ENCODE results near the gene PPP3CA.
"Not testable (repeated sequence)": the region's sequence is repeated elsewhere in the genome, so short reads cannot be mapped to it uniquely, and the experiment has no call there.

The PPP3CA gene

DNA sequence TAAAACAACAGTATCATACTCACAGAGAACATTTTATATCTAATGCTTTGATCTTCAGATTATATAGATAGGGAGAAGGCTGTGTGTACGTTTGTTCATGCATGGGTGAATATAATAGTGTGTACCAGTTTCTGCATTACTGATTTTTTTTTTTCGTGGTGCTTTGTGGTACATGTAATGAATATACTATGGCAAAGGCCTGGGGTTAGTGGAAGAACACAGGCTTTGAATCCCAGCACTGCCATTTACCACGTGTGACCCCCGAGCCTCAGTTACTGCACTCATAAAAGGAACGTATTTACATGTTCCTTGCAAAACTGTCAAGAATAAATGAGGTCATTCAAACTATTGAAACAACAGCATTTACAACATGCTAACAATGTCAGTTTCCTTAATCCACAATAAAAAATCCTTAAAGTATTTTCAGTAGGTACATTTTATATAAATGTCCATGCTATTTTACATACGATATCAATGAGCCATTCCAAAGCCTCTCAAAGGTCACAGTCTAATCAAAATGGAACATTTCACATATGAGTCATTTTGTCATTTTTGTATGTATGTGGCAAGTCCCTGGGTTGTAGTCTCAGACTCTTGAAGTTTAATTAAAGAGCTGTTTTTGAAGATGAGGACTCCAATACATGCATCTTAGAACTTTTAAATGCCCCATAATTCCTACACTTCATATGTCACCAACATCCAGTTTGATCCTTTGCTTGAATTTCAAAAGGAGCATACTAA, 242.8 kb downstream of the PPP3CA start:
- DNase-seq (ENCODE audit: extremely low read depth in 1 of 2, low read depth in 1 of 2): no peak

DNA sequence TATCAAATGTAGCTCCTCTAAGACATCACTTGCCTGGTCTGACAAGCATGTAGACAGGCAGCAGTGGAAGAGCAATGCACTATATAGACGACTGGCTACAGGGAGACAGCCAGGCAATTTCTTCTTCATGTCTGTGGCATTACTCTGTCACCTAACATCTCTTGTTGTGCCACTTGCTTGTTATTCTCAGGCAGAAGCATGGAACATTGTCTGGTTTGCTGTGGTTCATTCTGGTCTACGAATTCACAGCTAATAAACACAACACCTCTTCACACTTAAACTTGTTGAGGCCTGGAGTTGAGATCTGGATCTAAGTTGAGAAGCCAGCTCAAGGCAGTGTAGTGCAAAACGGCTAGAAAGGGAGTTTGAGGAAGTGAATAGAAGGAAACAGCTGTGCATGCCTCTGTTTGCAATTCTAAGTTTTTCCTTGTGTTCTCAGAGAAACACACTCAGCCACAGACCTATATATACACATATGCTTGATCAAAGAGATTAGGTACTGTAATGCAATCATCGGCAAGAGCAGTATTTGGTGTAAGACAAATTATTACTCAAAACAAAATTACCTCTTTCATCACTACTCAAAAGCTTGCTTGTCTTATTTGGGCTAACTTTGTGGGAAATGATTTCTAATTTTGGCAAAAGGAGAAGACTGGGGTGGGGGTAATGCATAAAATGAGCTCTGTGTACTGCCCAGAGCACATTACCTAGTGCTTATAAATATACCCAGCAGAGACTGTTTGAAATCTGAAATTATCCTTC, 243.8 kb downstream of the PPP3CA start:
- DNase-seq (ENCODE audit: extremely low read depth in 1 of 2, low read depth in 1 of 2): no peak

DNA sequence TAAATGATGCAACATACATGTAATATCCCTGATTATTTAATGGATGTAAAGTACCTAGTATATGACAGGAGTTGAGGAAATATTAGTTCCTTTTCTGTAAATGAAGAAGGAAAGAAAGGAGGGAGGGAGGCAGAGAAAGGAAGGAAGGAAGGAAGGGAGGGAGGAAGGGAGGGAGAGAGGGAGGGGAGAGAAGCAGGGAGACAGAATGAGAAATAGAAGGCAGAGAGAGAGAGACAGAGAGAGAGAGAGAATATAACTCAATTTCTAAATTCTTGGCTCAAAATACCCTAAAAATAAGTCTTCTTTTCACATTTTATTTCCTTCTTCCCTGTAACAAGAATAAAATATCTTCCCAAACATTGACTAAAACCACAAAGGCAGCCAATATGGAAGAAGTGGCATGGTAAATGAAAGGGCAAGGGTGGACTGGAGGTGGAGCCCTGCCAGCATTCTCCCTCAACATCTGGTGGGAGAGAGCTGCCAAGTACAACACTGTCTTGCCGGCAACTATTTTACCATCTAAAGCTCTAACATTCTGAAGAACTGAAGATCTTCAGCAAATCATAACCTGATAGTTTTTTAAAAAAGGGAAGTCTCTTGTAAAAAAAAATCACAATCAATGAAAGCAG, 245.1 kb downstream of the PPP3CA start:
- no peak for DNase-seq (ENCODE audit: extremely low read depth in 1 of 2, low read depth in 1 of 2)

DNA sequence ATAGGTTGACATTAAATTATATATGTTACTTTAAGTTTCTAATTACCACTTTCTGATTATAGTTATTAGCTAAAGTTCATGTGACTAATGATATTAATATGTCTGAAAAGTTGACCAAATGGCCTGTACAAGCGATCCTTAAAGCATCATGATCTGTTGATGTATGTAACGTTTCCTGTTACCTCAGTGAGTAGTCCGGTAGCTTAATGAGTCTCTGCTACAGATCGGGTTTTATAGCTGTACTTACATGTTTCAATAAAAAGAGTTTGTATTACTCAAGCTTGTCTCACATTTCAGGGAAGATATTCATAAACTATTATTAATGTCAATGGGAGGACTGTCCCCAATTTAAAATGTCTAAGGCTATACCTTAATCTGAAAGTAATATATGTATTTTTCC, 246.3 kb downstream of the PPP3CA start:
- DNase-seq (ENCODE audit: extremely low read depth in 1 of 2, low read depth in 1 of 2): no peak

DNA sequence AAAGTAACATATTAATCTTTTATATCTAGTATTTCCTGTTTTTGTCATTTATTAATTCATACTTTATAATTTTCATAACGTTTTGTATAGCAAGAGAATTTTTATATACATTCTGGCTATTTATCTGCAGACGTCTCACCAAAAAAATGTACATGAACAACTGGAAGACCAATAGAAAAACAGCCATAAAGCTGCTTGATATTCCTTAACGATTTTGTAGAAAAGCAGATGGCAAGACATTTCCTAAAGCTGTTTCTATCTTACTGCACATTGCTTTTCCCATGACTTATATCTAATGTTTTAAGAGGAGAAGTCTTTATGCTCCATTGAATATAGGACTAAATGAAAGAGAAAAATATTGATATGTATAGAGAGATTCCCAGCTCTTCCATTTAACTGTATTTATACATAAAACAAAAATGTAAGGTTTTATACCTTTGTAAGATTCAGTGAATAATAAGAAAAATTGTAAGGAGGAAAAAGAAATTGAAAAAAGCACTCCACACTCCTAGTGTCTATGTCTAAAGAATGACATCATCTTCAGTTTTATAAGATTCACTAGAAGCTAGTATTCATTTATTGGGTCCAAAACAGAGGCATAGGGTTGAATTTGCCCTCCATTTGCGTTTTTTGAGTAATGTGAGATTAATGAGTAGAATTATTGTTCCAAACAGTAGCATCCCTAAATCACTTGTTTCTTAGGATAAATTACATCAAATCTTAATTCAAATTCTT, 248.5 kb downstream of the PPP3CA start:
- DNase-seq (ENCODE audit: extremely low read depth in 1 of 2, low read depth in 1 of 2): no peak

DNA sequence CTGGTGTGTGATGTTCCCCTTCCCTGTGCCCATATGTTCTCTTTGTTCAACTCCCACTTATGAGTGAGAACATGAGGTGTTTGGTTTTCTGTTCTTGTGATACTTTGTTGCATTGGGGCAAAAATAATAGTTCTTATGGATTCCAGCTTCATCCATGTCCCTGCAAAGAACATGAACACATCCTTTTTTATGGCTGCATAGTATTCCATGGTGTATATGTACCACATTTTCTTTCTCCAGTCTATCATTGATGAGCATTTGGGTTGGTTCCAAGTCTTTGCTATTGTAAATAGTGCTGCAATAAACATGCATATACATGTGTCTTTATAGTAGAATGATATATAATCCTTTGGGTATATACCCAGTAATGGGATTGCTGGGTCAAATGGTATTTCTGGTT, 254.7 kb downstream of the PPP3CA start:
- not testable (repeated sequence) for DNase-seq (ENCODE audit: extremely low read depth in 1 of 2, low read depth in 1 of 2)

DNA sequence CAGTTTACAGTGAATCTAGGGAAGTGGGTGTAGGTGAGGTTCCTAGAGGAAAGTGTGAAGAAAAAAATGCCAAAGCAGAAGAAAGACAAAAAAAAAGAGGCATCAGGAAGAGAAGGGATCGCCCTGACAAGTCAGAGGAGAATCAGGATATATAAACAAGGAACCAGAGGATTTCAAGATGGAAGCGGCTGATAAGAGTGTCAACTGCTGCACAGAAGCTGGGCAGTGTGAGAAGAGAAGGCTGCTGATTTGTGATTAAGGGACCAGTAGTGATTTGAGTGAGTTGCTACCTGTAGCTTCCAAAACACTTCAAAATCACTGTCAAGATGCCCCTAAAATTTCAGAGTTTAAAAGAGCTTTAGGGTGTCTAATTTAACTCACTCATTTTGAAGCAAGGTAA, 258.2 kb downstream of the PPP3CA start:
- DNase-seq (ENCODE audit: extremely low read depth in 1 of 2, low read depth in 1 of 2): no peak

DNA sequence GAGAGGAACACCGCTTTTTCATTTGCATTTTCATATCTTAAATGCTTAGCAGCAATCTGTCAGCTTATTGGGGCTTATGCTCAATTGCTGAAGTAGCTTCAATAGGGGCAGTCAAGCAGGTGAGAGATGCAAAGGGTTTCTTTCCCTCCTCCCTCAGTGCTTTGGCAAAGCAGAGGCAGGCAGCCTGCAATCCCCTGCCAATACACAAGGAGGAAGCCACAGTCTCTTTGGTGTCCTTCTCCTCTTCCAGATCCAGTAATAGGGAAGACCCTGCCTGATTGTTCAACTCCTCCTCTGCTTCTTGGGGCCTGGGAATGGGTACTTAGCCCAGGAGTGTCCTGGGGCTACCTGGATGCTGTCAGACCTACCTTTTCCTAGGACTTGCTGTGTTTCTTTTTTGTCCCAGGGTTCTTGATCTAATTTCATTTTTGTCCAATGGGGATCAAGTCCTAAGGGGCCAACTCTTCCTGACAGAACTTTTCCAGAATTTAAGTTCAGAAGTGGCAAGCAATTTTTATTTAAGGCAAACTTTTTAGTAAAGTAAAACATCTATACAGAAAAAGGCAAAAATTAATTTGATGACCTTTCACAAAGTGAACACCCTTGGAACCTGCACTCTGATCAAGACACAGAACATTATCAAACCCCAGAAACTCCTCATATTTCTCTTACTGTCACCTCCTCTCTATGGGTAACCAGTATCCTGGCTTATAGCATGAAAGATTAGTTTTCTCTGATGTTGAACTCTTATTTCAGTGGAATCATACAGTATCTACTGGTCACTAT, 260.3 kb downstream of the PPP3CA start:
- no peak for DNase-seq (ENCODE audit: extremely low read depth in 1 of 2, low read depth in 1 of 2)

DNA sequence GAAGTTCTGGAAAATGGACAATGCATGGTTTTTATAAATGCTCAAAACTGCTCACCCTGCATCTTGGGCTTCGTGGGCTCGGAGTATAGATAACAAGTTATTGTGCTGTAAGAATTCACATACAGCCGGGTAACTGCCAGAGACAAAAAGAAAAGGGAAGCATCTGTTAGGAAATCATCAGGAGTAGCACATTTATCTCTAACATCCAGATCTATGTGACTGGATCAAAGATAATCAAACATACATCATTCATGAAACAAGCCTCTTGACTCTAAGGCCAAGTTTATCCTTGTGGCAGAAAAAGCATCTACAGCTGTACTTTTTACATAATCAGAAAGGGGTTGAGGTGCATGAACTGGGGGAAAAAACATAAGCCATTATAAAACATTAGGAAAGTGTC, 264.2 kb downstream of the PPP3CA start:
- DNase-seq (ENCODE audit: extremely low read depth in 1 of 2, low read depth in 1 of 2): no peak

DNA sequence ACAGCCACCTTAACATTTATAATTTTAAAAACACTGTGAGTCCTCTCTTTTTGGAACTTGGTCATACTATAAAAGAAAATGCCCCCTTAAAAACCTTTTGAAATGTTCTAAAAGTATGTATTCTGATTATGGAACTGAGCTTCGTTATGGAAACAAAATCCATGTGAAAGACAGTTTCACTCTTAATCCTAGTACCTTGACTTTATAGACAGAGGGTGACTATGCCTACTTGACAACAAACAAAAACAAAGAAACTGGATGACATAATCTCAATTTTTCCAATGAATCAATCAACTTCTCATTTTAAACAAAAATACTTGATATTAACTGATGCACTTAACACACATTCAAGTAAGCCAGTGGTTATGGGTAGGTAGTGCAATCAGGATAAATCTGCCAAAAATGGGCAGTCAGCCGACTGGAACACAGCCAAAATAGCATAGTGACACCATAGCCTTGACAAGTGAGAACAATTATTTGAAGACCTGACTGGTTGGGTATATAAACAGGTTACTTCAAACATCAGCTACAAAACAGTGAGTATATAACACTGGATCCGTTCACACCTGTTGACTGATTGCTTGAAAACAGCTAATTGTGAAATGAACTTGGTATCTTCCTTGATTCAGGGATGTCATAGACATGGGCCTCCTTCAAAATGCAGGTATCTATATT, 265.5 kb downstream of the PPP3CA start:
- no peak for DNase-seq (ENCODE audit: extremely low read depth in 1 of 2, low read depth in 1 of 2)

DNA sequence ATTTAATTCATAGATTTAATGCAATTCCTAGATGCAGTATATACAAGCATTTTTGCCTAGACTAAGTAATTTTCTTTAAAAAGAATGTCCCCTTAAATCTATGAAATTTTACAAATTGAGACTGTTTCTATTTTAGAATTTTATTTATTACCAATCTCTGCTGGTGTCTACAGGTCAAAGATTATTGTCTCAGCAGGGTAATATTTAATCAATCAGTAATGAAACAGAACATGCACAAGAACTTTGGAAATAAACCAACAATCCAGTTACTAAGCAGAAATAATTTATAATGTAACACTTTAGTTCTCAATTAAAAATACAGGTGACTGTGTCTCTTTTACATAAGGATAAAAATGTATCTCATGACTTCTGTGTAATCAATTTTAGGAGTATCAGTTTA, 266.2 kb downstream of the PPP3CA start:
- DNase-seq (ENCODE audit: extremely low read depth in 1 of 2, low read depth in 1 of 2): no peak

DNA sequence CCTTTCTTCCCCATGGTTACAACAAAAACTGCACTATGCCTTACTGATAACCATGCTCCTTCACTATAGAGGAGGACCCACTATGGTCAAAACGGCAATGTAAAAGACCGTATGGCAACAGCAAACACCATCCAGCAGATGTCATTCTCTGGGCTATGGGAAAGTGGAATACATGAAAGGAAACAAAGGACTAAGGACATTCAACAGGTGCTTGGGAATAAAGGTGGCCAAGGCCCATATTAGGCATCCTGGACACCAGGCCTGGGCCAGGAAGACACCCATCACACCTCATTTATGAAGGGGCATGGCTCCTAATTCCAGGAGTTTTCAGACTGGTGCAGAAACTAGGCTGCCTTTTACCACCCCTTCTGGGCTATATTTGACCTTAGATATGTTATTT, 268.4 kb downstream of the PPP3CA start:
- no peak for DNase-seq (ENCODE audit: extremely low read depth in 1 of 2, low read depth in 1 of 2)

DNA sequence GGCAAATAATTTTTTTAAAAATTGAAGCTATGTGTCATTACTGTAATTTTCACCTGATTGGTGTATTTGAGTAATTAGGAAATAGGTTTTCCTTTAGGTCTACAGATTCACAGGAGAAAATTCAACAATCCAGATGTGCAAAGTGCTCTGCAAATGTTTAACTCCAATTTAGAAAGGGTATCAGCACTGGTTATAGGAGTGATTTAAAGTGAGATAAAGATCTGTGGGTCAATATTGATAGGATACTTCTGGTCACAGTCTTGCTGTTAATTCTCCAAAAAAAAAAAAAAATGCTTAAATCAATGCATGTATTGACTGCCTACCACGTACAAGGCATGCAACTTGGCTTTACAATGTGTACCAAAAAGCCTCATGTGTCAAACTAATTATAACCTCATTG, 271.3 kb downstream of the PPP3CA start:
- DNase-seq (ENCODE audit: extremely low read depth in 1 of 2, low read depth in 1 of 2): no peak

DNA sequence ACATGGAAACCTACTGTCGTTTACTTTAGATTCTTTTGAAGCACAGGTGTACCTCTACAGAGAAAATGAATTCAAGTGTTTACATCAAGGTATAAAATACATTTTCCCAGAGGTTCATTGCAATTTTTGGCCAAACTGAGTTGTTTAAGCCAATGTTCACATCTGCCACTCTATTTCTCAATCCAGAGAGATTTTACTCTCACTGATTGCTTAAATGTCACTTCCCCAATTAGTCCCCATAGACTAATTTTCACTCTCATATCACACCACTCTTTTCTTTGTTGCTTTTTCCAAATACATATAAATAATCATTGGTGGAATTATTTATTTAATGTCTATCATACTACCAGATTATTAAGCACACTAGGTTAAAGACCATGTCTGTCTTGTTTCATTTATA, 271.8 kb downstream of the PPP3CA start:
- DNase-seq (ENCODE audit: extremely low read depth in 1 of 2, low read depth in 1 of 2): no peak

DNA sequence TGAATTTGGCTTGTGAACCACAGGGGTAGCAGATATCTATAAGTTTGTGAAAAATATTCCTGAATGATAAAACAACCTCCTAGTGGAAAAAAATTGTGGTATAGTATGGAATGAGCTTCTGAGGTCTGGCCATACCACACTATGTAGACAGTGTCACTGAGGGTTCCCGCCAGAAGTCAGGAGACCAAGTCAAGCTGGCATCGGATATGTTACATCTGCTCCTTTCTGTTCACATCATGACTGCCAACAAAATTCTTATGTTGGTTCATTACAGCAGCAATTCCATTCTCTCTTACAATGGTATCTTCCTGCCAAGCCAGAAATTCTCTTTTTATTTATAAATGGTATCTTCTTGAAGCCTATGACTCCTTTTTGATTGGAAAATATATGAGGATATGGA, 273.0 kb downstream of the PPP3CA start:
- no peak for DNase-seq (ENCODE audit: extremely low read depth in 1 of 2, low read depth in 1 of 2)

DNA sequence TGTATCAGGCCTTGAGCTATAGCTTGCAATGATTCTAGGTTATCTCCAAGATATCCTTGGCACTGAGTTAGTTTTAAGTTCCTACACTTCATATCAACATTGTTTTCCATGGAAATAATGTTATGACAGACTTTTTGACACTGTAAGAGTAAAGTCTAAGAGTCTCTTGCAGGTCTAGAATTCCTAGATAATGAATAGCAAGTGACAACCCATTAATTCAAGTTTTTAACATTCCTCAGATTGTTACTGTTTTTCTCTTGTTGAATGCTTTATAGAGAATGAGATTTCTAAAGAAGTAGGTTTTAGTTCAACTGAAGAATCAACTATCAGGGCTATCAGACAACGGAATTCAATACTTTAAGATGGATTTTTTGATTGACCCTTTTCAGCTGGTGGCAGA, 276.1 kb downstream of the PPP3CA start:
- DNase-seq (ENCODE audit: extremely low read depth in 1 of 2, low read depth in 1 of 2): no peak

DNA sequence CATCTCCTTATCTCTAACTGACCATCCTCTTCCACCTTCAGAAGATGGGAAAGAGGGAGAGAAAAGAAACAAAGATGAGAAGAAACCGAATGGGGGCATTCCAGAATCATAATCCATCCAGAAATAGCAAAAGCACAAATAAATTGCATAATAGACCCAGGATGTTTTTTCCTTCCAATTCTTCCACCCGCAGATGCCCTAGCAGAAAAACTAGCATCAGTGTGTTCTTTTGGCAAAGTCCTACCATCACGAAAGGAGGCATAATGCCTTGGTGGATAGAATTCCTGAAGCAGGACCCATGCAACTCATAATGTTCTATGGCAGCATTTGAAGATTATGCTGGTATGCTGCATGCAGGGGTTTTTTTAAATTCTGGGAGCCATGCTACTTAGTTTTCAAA, 279.2 kb downstream of the PPP3CA start:
- DNase-seq (ENCODE audit: extremely low read depth in 1 of 2, low read depth in 1 of 2): no peak

DNA sequence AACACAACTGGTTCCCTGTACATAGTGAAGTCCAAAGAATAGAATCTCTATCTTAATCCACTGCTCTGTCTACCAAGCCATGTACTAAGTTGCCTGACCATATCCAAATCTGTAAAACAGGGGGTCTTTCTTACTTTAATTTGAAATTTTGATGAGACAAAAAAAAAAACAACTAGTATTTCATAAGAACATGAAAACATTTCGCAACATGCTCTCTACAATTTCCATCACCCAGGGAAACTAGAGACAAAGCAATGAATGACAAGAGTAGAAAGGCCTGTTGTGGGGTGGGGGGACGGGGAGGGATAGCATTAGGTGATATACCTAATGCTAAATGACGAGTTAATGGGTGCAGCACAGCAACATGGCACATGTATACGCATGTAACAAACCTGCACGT, 279.9 kb downstream of the PPP3CA start:
- DNase-seq (ENCODE audit: extremely low read depth in 1 of 2, low read depth in 1 of 2): no peak

DNA sequence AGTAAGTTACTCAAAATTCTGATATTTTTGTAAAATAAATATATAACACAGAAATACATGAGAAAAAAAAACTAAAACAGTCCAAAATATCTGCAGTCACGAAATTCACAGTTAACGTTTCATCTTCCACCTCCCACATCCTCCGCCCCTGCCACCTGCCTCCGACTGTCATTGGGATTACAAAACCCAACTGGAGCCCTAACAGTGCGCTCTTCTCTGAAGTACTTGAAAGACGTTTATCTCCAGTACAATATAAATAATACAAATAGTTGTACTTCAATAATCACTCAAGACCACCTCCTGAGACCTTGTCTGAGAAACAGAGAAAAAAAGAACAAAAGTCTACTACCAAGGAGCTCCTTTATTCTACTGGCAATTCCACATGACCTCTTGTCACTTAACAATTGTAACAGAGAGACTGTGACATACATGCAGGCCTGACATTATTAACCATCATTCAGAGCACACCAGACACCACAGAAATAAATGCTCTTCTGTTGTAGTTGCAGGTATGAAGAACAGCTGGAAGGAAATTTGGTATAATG, 280.6 kb downstream of the PPP3CA start:
- no peak for DNase-seq (ENCODE audit: extremely low read depth in 1 of 2, low read depth in 1 of 2)
